ENCODE data around the gene BICC1. TPM values are rescaled to one million over a fixed set of nuclear protein-coding genes. Genes with fewer than 3 reads are reported as not detected.

Gene BICC1
- total RNA-seq, 1 donor from 2014 or later, result 150 TPM

- no peak overlapping the region for H3K4me3 ChIP-seq (ENCODE audit: low read depth, low read length)
- no peak for DNase-seq (ENCODE audit: low read depth)
- no peak for TF ChIP-seq CTCF (conservative IDR thresholded peaks at IDR 0.05; ENCODE audit: low read depth, low read length)
These were observed 61.4 kb downstream of the BICC1 start for GRCh38 chr10:58574058-58574457.

DNA sequence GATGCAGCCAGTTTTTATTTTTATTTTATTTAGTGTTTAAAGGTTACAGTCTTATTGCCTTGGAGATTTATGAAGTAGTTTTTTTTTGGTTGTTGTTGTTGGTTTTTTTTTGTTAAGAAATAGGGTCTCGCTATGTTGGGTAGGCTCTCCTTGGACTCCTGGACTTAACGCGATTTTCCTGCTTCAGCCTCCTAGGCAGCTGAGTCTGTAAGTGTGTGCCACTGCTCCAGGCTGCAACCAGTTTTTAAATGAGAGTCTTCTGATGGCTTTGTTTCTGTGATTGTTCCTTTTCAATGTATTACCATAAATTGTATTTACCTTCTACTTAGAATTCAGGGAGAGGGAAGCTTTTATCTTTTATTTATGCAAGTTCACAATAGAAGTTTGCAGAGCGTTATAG, 62.8 kb downstream of the BICC1 start:
- no peak overlapping the region for H3K4me3 ChIP-seq (ENCODE audit: low read depth, low read length)
- no peak for TF ChIP-seq CTCF (conservative IDR thresholded peaks at IDR 0.05; ENCODE audit: low read depth, low read length)
- DNase-seq (ENCODE audit: low read depth), result no peak

GRCh38 chr10:58576751-58577436, 64.2 kb downstream of the BICC1 start:
- DNase-seq (ENCODE audit: low read depth), result no peak
- no peak for TF ChIP-seq CTCF (conservative IDR thresholded peaks at IDR 0.05; ENCODE audit: low read depth, low read length)
- no peak overlapping the region for H3K4me3 ChIP-seq (ENCODE audit: low read depth, low read length)

GRCh38 chr10:58577437-58577777, 64.7 kb downstream of the BICC1 start:
- no peak overlapping the region for H3K4me3 ChIP-seq (ENCODE audit: low read depth, low read length)
- no peak for DNase-seq (ENCODE audit: low read depth)
- TF ChIP-seq CTCF (conservative IDR thresholded peaks at IDR 0.05; ENCODE audit: low read depth, low read length), result no peak

DNA sequence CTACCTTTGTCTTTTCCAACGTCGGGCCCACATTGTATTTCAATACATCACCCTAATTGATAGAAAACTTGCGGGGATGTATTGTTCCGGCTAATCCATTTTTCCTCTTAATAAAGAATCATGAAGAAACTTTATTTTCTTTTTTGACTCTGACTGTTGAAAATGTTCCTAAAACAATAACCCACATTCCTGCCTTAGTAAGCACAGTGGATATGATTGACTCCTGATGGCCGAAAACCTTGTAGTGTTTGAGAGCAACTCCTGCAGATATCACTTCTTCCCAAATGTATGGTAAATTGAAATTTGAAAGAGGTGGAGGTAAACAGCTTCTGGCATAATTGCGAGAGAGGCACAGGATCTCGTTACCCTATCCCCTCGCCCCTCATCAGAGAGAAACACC, 65.7 kb downstream of the BICC1 start:
- H3K4me3 ChIP-seq (ENCODE audit: low read depth, low read length), result no peak overlapping the region
- no peak for DNase-seq (ENCODE audit: low read depth)
- no peak for TF ChIP-seq CTCF (conservative IDR thresholded peaks at IDR 0.05; ENCODE audit: low read depth, low read length)

DNA sequence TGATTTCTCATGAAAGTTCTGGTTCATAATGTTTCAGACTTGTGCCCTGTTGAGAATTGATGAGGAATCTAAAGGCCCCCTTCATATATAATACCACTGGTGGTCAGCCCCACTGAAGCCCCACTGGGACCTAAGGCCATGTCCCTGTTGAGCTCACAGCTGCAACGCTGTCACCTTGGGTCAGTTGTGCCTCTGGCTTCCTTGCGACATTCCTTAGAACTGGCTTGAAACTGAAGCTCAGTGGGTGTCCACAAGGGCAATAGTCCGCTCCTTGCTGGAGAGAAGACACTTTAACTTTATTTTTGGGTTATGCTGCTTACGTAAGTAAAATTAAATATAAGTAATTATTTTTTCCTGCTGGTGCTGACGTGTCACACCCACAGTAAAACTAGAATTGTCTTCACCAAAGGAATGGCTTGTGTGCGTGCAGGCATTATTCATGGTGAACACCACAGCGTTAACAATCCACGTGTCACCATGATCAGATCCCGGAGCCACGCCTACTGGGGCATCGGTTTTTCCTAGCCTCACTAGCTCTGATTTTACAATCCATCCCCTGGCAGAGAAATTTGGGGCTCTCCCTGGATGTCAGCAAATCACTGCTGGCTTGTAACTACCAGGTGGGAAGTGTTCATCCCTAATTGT, 66.5 kb downstream of the BICC1 start:
- DNase-seq (ENCODE audit: low read depth), result no peak
- no peak overlapping the region for H3K4me3 ChIP-seq (ENCODE audit: low read depth, low read length)
- no peak for TF ChIP-seq CTCF (conservative IDR thresholded peaks at IDR 0.05; ENCODE audit: low read depth, low read length)

- no peak overlapping the region for H3K4me3 ChIP-seq (ENCODE audit: low read depth, low read length)
- no peak for DNase-seq (ENCODE audit: low read depth)
These were observed 69.4 kb downstream of the BICC1 start for GRCh38 chr10:58582045-58582444.

More at GRCh38 chr10:58582045-58582444, 69.4 kb downstream of the BICC1 start:
- no peak for TF ChIP-seq CTCF (conservative IDR thresholded peaks at IDR 0.05; ENCODE audit: low read depth, low read length)

Measured in epithelial cell of proximal tubule (primary cell).